C4-2B (cell line): ENCODE results near the gene DNTTIP2.

Experiments used
- ZFX ChIP-seq: fragments of 450-650 bp; IDR thresholded peaks from 2 replicates; pipeline ENCODE4 v1.6.1; 2017
- TF ChIP-seq, protein P1 (sequence below): fragments of 450-650 bp; conservative IDR thresholded peaks from 2 replicates; pipeline ENCODE4 v1.5.1; 2017; ENCODE audit warnings: mild to moderate bottlenecking

DNA sequence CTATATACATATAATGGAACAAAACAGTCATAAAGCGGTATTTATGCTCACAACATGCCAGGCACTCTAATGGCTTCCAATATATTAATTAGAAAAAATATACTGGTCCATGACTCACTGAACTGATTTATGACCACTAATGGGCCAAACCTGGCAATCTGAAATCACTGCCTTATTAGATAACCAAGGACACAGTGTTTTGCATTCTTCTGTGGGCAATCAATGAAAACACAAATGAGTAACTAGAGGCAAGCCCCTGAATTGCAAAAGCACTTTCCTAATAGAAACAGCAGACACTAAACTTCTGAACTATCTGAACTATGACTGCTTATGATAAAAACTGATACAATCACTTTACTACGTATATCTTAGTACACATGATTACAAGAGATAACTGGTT, 26.7 kb upstream of the DNTTIP2 start:
- TF ChIP-seq, protein P1, sequence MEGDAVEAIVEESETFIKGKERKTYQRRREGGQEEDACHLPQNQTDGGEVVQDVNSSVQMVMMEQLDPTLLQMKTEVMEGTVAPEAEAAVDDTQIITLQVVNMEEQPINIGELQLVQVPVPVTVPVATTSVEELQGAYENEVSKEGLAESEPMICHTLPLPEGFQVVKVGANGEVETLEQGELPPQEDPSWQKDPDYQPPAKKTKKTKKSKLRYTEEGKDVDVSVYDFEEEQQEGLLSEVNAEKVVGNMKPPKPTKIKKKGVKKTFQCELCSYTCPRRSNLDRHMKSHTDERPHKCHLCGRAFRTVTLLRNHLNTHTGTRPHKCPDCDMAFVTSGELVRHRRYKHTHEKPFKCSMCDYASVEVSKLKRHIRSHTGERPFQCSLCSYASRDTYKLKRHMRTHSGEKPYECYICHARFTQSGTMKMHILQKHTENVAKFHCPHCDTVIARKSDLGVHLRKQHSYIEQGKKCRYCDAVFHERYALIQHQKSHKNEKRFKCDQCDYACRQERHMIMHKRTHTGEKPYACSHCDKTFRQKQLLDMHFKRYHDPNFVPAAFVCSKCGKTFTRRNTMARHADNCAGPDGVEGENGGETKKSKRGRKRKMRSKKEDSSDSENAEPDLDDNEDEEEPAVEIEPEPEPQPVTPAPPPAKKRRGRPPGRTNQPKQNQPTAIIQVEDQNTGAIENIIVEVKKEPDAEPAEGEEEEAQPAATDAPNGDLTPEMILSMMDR = no peak
- no peak for TF ChIP-seq ZFX
